DND-41 (cell line): ENCODE data around the gene CNTN6.

Experiments used
- ATAC-seq: fragments of 200-7000 bp; cut with Tn5 transposase; 3 replicates; pipeline ENCODE4 v1.9.1; 2021; ENCODE audit warnings: low read depth; ENCODE audit not compliant: insufficient read depth
- DNase-seq: peaks from one replicate; pipeline ENCODE4 v3.0.0-alpha.2; 2020
- H2AFZ ChIP-seq: 2 replicates; pipeline ENCODE4 v1.6.0; 2012; ENCODE audit warnings: low read depth, low read length
- H3K27ac ChIP-seq: 2 replicates; pipeline ENCODE4 v1.5.1; 2012; ENCODE audit warnings: low read length, inconsistent platforms
- H3K27me3 ChIP-seq: fragments of 200-600 bp; sonication (generic); 2 replicates; pipeline ENCODE4 v1.6.0; 2012; ENCODE audit warnings: low read length, mild to moderate bottlenecking, inconsistent platforms; ENCODE audit not compliant: insufficient read depth, poor library complexity
- H3K36me3 ChIP-seq: 2 replicates; pipeline ENCODE4 v1.5.1; 2012; ENCODE audit warnings: low read length, inconsistent platforms; ENCODE audit not compliant: insufficient read depth
- H3K4me1 ChIP-seq: 2 replicates; pipeline ENCODE4 v1.5.1; 2012; ENCODE audit warnings: mild to moderate bottlenecking, low read length; ENCODE audit not compliant: insufficient read depth
- H3K4me2 ChIP-seq: 2 replicates; pipeline ENCODE4 v1.6.0; 2012; ENCODE audit warnings: mild to moderate bottlenecking, moderate library complexity, low read length, inconsistent platforms; ENCODE audit not compliant: insufficient read depth
- H3K4me3 ChIP-seq, 2 experiments: fragments of 200-600 bp in 1 of 2; shearing (Covaris generic) in 1 of 2; 2 replicates each; pipeline ENCODE4 v1.5.1; 2012 to 2016; ENCODE audit warnings: inconsistent platforms in 2 of 2, low read length in 2 of 2, mild to moderate bottlenecking in 2 of 2, low read depth in 1 of 2, moderate library complexity in 1 of 2
- H3K79me2 ChIP-seq: 2 replicates; pipeline ENCODE4 v1.6.0; 2012; ENCODE audit warnings: low read length, inconsistent platforms; ENCODE audit not compliant: insufficient read depth
- H3K9ac ChIP-seq: 2 replicates; pipeline ENCODE4 v1.6.0; 2012; ENCODE audit warnings: low read depth, mild to moderate bottlenecking, inconsistent platforms, low read length, moderate library complexity
- H3K9me3 ChIP-seq: 2 replicates; pipeline ENCODE4 v1.5.1; 2012; ENCODE audit warnings: low read length, moderate library complexity, mild to moderate bottlenecking, inconsistent platforms; ENCODE audit not compliant: insufficient read depth, severe bottlenecking
- H4K20me1 ChIP-seq: 2 replicates; pipeline ENCODE4 v1.6.0; 2012; ENCODE audit warnings: low read length; ENCODE audit not compliant: insufficient read depth
- EZH2 ChIP-seq: IDR thresholded peaks from 3 replicates; pipeline ENCODE4 v1.6.1; 2012; ENCODE audit warnings: borderline replicate concordance, low read depth, mild to moderate bottlenecking, moderate library complexity, low read length, inconsistent platforms; ENCODE audit not compliant: severe bottlenecking
- TF ChIP-seq, protein P1 (sequence below): IDR thresholded peaks from 2 replicates; pipeline ENCODE4 v1.5.1; 2012; ENCODE audit warnings: borderline replicate concordance, low read length, moderate library complexity, mild to moderate bottlenecking; ENCODE audit not compliant: poor library complexity, severe bottlenecking; ENCODE audit errors: extremely low read depth

Gene CNTN6

GRCh38 chr3:1082108-1082507, 10.7 kb upstream of the CNTN6 start:
- no peaks in the 10 kb centered on the region for H3K79me2 ChIP-seq
- no peak overlapping the region for H2AFZ ChIP-seq
- H3K9ac ChIP-seq: no peak overlapping the region
- TF ChIP-seq, protein P1, sequence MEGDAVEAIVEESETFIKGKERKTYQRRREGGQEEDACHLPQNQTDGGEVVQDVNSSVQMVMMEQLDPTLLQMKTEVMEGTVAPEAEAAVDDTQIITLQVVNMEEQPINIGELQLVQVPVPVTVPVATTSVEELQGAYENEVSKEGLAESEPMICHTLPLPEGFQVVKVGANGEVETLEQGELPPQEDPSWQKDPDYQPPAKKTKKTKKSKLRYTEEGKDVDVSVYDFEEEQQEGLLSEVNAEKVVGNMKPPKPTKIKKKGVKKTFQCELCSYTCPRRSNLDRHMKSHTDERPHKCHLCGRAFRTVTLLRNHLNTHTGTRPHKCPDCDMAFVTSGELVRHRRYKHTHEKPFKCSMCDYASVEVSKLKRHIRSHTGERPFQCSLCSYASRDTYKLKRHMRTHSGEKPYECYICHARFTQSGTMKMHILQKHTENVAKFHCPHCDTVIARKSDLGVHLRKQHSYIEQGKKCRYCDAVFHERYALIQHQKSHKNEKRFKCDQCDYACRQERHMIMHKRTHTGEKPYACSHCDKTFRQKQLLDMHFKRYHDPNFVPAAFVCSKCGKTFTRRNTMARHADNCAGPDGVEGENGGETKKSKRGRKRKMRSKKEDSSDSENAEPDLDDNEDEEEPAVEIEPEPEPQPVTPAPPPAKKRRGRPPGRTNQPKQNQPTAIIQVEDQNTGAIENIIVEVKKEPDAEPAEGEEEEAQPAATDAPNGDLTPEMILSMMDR: peak; percentile 43
- no peak for TF ChIP-seq EZH2
- no peak overlapping the region for H3K27ac ChIP-seq
- H4K20me1 ChIP-seq: no peaks in the 10 kb centered on the region
- no peaks in the 10 kb centered on the region for H3K36me3 ChIP-seq
- ATAC-seq: no peak
- H3K4me1 ChIP-seq: no peaks in the 10 kb centered on the region
- H3K27me3 ChIP-seq: no peaks in the 10 kb centered on the region
- DNase-seq: no peak
- H3K4me2 ChIP-seq: no peak overlapping the region
- H3K9me3 ChIP-seq: no peaks in the 10 kb centered on the region
- H3K4me3 ChIP-seq: no peak overlapping the region

DNA sequence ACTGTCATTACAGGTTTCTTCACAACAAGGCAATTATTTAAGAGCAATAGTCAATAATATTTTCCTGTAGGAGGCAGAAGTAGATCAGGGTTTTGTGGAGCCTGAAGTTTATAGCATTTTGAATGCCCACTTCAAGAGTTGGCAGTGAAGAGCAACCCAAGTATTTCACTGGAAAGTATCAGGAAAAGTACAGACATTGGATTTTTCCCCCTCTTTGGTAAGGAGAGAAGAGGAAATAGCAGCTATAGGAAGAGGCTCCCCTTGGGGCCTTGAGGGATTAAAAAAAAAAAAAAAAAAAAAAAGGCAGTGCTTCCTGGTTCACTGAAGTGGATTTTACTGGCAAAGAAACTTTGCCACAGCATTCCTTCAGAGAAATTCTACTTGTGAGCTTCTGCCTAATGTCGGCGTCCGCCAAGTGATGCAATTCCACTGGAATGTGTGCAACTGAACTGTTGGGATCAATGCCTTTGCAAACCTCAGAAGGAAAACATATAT, 5.7 kb upstream of the CNTN6 start:
- Histone ChIP-seq H3K9ac (no peak overlapping the region), H3K4me2 (no peak overlapping the region), H3K4me1 (no peaks in the 10 kb centered on the region), H3K4me3 (no peak overlapping the region), H4K20me1 (no peaks in the 10 kb centered on the region), H3K79me2 (no peaks in the 10 kb centered on the region), H2AFZ (no peak overlapping the region), H3K27me3 (no peaks in the 10 kb centered on the region), H3K9me3 (no peaks in the 10 kb centered on the region), H3K27ac (no peak overlapping the region), H3K36me3 (no peaks in the 10 kb centered on the region)
- DNase-seq (no peak), ATAC-seq (no peak)
- TF ChIP-seq, protein P1: no peak
- TF ChIP-seq EZH2: no peak

DNA sequence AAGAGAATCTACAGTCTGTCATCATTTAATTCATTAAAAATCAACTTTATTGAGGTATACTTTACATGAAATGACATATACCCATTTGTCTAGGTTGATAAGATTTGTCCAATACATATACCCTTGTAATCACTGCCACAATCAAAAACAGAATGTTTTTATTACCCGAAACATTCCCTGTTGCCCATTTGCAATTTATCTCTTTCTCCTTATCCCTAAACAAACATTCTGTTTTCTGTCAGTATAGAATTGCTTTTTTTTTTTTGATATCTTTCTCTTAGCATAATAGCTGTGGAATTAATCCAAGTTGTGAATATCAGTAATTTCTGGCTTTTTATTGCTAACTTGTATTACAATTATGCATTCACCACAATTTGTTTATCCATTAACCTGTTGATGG, 4.3 kb upstream of the CNTN6 start:
- no peak overlapping the region for H3K4me3 ChIP-seq
- H2AFZ ChIP-seq: no peak overlapping the region
- TF ChIP-seq, protein P1: no peak
- no peak for TF ChIP-seq EZH2
- H3K27ac ChIP-seq: no peak overlapping the region
- no peaks in the 10 kb centered on the region for H3K79me2 ChIP-seq
- no peaks in the 10 kb centered on the region for H3K36me3 ChIP-seq
- no peak overlapping the region for H3K9ac ChIP-seq
- H3K4me1 ChIP-seq: no peaks in the 10 kb centered on the region
- no peak for DNase-seq
- no peaks in the 10 kb centered on the region for H4K20me1 ChIP-seq
- no peaks in the 10 kb centered on the region for H3K9me3 ChIP-seq
- H3K27me3 ChIP-seq: no peaks in the 10 kb centered on the region
- H3K4me2 ChIP-seq: no peak overlapping the region
- ATAC-seq: no peak

DNA sequence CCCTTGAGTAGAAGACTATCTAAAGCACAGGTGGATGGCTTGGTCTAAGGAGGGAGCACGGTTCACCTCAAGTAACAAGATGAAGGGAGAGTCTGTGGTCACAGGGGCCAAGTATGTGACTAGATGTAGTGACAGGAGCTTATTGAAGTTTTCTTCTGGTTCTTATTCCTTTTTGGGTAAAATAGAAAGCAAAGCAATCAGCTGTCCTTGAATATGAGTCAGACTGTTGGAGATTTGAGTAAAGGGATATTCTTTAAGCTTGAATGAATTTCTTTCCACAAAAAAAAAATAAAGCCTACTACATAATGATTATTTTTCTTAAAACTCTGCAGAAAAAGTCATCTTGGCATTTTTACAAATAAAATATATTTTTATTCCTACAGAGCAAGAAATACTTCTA, 1.5 kb upstream of the CNTN6 start:
- no peaks in the 10 kb centered on the region for H4K20me1 ChIP-seq
- H3K4me2 ChIP-seq: no peak overlapping the region
- H3K4me3 ChIP-seq: no peak overlapping the region
- no peaks in the 10 kb centered on the region for H3K4me1 ChIP-seq
- TF ChIP-seq, protein P1: no peak
- no peak for TF ChIP-seq EZH2
- H3K36me3 ChIP-seq: no peaks in the 10 kb centered on the region
- no peak overlapping the region for H2AFZ ChIP-seq
- H3K9me3 ChIP-seq: no peaks in the 10 kb centered on the region
- H3K27me3 ChIP-seq: no peaks in the 10 kb centered on the region
- DNase-seq: no peak
- H3K79me2 ChIP-seq: no peaks in the 10 kb centered on the region
- no peak for ATAC-seq
- H3K9ac ChIP-seq: no peak overlapping the region
- H3K27ac ChIP-seq: no peak overlapping the region
